SK-N-DZ (cell line): Measurements from ENCODE around the gene TXNIP. TPM values are rescaled to one million over a fixed set of nuclear protein-coding genes. Genes with fewer than 3 reads are reported as not detected.
"Not testable (repeated sequence)": the region's sequence is repeated elsewhere in the genome, so short reads cannot be mapped to it uniquely, and the experiment has no call there.

Experiments used
- DNase-seq: peaks from one replicate; pipeline ENCODE4 v3.0.0-alpha.2; 2015; ENCODE audit warnings: low spot score
- polyA plus RNA-seq, 2 experiments: library from polyadenylated mRNA; depleted of rRNA; stranded (reverse); fragments of >200 nt; gene quantifications; 2 replicates each; pipeline ENCODE4 v1.2.3, GENCODE V29; 2014

Gene TXNIP, protein sequence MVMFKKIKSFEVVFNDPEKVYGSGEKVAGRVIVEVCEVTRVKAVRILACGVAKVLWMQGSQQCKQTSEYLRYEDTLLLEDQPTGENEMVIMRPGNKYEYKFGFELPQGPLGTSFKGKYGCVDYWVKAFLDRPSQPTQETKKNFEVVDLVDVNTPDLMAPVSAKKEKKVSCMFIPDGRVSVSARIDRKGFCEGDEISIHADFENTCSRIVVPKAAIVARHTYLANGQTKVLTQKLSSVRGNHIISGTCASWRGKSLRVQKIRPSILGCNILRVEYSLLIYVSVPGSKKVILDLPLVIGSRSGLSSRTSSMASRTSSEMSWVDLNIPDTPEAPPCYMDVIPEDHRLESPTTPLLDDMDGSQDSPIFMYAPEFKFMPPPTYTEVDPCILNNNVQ
- 124 and 144 TPM in 2 replicates for polyA plus RNA-seq (2014; cell fraction: cytosol; rRNA removed)
- polyA plus RNA-seq (2014; cell fraction: nucleus; rRNA removed): 185 and 202 TPM in 2 replicates

DNA sequence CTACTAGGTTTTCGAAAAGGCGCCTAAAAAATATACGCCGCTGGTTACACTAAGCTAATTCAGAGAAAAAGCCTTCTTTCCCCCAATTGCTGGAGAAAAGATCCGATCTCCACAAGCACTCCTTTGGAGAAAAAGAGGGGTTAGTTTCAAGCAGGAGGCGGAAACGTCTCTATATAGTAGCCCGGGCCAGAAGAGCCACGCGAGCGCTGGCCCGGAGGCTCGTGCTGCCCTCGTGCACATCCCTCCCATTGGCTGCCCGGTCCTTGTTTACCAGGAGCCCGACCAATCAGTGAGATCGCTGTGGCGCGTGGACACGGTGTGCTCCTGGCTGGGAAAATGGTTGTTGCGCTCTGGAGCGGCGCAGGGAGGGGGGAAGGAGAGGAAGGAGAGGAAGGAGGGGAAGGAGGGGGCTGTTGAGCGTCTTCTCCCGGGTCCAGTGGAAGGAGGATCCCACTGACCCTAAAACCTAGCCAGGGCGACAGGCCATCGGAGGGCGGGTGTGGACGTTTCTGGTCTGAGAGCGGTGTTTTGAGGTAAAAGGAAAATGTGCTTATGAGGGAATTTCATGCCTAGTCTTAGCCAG is at the start of gene TXNIP:
TXNIP (minus strand) TSS at position 147 of the 583 bp plus-strand sequence. CDS start 313 bp downstream, outside the sequence.
- DNase-seq: peak; percentile 99

DNA sequence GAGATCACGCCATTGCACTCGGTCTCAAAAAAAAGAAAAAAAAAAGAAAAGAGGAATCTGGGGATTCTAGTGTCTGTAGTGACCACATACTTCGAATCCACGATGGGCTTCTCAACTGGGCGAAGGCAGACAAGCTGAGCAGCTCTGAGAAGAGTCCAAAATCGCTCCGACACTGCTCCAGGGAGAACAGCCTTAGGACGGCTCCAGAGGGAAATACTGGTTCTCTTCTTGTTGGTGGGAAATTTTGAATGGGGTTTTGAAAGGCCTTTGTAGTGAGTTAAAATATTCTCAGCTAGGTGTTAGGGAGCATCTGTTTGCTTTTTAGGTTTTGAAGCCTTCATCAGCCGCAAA is 43.4 kb upstream of the TXNIP start:
- DNase-seq: no peak

DNA sequence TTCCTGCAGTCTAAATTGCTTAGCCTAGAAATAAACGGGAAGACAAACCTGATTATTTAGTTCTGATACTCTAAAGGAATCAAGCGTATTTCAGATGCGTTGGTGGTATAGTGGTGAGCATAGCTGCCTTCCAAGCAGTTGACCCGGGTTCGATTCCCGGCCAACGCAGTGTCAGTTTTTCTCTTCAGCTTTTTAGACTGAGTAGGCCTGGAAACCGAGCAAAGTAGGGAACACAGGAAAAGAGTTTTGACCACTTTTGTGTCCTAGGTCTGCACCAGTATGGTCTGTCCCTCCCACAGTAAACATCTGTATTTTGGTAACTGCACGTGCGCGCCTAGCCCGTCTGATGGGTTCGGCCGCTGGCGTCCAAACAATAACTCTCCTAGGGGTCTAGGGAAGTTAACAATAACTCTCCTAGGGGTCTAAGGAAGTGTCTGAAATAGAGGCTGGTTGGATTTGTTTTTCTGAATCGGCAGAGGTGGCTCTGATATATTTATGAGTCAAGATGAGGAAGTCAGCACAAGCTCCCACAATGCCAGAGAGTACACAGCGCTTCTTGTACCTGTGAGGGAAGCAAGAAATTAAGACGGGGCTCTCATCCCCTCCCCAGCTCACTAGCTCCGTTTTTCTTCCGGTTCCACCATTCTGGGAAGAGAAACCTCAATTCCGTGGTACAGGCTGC is 40.7 kb upstream of the TXNIP start:
- DNase-seq: peak; percentile 95

DNA sequence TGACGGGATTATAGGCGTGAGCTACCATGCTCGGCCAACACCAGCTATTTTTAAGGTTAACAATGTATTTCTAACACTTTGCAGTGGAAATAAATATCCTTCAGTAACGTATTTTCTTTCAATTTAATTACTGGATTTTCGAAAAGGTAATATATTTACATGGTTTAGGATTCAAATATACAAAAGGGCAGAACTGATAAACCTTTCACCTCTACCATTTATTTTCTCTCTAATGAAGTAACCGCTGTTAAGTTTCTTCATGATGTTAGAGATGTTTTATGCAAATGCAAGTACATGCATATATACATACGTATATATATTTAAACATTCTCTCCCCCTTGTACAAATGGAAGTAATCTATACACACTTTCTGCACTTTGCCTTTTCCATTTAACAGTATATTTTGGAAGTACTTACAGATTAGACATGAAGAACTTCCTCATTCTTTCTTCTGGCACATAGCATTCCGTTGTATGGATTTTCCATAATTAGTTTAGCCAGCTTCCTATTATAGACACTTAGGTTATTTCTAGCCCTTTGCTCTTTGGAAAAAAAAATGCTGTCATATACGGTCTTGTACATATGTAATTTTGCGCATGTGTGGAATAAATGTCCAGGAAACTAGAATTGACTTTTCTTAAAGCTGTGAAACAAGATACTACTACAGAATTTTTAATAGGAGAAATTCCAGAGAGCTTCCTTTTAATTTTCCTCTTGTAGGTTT is 40.0 kb upstream of the TXNIP start:
- no peak for DNase-seq

DNA sequence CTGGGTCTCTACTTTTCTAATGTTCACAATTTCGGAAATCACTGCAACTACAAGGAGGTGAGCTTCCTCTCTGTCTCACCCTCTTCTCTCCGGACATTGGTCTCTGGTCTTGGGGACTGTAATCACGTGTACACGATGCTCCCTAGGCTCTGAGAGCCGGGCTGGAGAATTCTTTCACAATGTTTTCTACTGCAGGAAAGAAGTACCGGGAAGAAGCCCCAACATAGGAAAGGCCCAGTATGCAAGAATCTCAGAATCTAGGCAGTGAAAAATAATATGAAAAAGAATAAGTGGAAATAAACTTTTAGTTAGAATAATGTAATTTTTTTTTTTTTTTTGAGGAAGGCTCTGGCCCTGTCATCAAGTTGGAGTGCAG is 38.7 kb upstream of the TXNIP start:
- DNase-seq: peak; percentile 82

DNA sequence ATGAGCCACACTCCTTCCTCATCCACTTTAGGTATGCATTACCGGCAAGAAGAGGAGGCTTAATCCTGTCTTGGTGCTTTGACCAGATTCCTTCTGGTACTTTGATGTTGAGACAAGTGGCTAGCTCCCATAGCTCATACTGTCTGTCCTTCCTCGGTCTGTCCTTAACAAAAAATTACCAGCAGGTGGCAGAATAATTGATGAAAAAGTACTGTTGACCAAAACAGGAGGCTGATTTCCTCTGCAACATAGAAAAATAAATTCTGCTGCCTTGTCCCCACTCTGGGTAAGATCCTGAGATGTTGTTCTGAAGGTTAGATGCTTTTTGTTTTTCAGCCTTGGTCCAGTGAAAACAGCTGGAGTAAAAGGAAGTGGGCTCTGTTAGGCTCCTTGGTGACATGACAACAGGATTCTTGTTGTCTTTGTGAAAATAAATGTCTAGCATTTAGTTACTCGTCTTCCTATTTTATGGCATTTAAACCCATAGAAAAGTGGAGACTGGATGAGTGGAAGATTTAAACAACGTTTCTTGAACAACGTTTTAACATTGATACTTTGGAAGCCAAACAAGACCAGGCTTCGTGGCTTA is 36.3 kb upstream of the TXNIP start:
- peak; percentile 62 for DNase-seq

DNA sequence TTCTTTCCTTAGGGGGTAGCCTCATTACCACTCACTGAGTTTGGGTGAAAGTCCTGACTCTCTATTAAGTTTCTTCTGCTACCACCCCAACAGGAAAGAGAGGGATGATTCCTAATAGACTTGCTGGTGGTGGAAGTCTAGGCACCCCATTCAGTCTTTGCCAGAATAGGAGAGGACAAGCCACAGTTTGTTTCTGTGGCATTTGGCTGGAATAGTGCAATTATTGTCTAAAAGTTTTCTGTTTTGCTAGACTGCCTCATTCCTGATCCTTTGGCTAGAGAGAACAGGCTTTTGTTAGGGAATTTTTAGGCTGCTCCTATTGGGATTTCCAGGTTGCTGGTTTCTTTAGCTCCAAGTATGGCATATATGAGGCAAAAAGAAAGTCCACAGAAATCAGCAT is 35.1 kb upstream of the TXNIP start:
- DNase-seq: no peak

DNA sequence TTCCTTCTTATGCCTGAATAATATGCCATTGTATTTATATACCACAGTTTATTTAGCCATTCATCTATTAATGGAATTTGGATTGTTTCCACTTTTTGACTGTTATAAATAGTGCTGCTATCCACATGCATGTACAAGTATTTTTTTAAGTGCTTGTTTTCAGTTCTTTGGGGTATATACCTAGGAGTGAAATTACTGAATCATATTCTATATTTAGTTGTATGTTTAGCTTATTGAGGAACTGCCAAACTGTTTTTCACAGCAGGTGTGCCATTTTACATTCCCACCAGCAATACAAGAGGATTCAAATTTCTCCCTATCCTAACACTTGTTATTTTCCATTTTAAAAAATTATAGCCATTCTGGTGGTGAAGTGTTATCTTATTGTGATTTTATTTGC is 32.7 kb upstream of the TXNIP start:
- no peak for DNase-seq

DNA sequence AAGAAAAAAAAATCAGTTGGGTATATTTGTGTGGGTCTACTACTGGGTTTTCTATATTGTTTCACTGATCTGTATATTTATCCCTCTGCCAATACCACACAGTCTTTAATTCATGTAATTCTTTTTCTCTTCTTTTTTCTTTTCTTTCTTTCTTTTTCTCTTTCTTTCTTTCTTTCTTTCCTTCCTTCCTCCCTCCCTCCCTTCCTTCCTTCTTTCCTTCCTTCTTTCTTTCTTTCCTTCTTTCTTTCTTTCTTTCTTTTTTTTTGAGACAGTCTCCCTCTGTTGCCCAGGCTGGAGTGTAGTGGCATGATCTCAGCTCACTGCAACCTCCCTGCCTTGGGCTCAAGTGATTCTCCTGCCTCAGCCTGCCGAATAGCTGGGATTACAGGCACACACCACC is 30.3 kb upstream of the TXNIP start:
- DNase-seq: not testable (repeated sequence)

DNA sequence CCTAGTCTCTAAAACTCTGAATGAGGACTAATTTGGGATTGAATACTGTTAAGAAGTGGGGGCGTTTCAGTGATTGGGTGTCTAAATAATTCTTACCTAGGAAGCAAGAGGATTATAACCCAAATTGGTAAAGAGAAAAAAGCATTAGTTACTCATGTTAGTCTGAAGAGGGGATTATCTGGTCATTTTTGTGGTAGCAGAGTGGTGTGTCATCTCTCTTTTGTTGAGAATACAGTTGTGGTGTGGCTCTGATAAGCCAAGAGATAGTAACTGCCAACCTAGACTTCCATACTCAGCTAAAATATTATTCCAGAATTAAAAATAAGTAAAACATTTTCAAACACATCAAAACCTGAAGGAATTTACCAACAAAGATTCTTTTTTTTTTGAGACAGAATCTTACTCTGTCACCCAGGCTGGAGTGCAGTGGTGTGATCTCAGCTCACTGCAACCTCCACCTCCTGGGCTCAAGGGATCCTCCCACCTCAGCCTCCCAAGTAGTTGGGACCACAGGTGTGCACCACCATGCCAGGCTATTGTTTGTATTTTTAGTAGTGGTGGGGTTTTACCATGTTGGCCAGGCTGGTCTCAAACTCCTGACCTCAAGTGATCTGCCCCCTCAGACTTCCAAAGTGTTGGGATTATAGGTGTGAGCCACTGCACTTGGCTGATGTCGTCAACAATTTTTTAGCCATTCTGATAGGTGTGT is 29.6 kb upstream of the TXNIP start:
- DNase-seq: not testable (repeated sequence)

DNA sequence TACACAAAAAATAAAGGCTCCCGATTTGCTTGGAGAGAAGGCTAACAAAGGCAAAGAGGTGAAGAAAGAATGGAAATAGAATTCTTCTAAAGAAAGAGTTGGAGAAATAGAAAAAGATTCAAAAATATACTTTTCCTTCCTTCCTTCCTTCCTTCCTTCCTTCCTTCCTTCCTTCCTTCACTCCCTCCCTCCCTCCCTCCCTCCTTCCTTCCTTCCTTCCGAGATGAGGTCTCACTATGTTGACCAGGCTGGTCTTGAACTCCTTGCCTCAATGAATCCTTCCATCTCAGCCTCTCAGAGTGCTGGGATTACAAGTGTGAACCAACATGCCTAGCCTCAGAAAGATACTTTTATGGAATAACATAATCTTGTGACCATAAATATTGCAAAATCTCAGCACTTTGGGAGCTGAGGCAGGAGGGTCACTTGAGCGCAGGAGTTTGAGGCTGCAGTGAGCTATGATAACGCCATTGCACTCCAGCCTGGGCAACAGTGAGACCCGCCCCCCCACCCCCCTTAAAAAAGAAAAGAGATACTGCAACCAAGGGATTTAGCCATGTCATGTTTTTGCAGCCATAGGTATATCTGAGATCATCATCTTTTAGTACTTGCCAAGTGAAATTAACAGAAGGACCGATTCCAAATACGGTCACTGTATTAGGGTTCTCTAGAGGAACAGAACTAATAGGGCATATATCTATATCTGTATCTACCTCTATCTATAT is 26.2 kb upstream of the TXNIP start:
- no peak for DNase-seq

DNA sequence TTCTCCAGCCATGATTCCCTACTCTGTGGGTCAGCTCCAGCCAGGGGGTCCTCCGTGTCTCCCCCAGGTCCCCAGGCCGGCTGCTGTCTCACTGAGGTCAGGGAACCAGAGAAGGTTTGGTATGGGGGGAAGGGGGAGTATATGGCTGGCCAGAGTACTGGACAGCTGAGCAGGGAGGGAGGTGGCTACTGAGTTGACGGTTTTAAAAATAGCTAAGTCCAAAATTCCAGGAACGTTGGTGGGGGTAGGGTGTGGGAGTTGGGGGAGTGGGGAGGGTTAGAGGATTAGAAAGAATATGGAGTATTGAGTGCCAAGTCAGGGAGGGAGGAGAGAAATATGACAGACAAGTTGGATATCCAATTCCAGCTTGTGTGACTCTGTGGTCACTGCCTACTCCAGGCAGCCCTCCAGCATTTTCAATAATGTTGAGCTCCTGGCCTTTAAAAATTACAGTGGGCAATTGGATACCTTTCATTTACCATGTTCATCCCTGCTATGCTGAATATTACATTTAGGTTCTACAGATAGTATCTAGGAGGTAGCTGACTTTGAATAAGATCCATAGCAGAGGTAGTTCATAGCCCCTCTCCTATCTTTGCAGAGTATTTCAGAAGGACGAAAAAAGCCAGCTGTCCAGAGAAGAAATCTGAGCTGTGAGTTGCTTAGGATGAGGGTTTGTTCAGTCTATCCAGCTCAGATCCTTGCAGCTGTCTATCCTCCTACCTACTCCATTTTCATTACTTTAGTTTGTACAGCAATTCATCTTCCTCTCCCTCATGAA is 25.4 kb upstream of the TXNIP start, which contains the start of gene HJV:
HJV (minus strand) TSS at position 114 of the 781 bp plus-strand sequence. CDS start 1,504 bp downstream, outside the sequence.
- DNase-seq: no peak

DNA sequence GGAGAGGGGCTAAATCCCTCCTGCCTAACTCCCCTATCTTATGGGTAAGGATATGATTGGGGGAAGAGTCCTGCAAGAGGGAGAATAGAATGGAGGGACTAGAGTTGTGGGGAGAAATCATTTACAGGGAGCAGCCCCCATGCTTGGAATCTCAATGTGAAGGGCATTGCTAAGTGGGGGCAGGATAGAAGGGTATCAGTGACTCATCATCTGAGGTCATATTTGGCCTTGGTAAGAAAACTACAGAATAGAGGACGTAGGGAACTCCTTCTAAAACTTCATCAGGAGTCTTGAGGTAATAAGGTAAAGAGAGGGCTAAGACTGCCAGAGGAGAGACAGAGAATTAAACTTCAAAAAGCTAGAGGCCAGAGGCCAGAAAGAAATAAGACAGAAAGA is 24.7 kb upstream of the TXNIP start:
- no peak for DNase-seq

DNA sequence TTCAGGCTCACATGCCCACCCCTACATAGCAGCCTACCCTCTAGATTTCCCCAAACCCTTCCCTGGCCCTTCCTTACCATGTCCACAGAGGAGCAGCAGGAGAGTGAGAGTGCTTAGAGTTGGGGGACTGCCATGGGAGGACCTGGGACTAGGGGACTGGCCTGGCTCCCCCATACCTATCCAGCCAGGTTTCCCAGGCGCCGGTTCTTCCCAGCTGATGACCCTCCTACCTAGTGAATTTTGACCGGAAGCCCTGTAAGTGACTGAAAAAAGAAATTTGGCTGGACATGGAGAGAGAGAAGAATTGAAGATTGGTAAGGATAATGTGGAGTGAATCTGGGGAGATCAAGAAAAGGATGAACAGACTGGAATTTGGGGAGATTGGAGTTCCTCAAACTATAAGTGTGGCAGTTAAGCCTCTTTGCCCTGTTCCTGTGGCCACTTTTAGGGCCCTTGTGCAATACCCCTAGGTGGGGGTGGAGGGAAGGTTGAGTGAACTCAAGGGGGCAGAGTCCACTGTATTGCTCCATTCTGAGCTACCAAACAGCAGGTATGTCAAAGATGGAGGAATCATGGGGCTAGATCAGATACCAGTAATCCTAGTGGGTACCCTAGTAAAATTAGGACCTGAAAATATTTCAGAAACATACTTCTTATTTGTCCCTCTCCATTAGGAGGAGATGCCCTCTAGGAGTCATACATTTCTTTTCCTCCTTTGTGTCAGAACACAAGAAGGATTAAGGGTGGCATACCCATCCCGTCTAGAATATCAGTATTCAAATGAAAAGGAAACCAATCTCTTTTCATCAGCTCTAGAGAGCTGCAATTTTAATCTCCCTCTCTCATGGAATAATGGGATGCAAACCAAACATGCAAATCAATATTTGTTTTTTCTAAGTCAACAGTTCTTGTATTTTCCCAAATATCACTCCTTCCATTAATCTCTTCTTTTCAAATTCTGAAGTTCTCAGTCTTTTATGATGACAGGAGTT is 24.0 kb upstream of the TXNIP start:
- no peak for DNase-seq

DNA sequence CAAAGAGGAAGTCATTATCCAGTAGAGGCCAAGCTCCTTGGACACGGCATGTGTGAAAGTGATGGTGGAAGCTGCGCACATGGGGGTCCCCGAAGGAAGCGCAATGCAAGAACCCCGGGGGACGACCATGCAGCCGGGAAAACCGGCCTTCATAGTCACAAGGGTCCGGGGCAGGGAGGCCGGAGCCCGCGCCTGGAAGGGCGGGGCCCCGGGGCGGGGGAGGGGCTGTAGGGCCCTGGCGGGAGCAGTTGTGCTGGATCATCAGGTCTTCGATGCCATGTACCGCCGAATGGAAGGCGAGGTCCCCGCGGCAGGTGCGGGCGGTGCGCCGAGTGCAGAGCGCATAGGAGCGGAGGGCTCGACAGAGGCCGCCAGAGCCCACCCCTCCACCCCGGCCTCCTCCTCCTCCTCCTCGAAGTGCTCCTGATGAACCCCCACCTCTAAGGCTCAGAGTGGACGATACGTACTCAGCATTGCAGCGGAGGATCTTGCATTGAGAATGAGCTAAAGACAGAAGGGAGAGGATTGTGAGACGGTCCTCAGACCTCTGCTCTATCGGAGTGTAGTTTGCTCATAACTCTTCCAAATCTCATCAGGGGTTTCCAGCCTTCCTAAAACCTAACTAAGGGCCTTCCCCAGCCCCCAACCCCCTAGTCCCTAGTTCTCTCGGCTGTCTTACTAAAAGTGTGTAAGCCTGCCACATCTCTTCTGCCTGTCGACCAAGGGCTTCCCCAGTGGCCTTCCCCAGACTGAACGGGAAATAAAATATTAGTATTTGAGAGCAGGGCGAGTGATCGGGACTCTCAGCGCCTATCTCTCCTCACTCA is 23.1 kb upstream of the TXNIP start:
- no peak for DNase-seq

DNA sequence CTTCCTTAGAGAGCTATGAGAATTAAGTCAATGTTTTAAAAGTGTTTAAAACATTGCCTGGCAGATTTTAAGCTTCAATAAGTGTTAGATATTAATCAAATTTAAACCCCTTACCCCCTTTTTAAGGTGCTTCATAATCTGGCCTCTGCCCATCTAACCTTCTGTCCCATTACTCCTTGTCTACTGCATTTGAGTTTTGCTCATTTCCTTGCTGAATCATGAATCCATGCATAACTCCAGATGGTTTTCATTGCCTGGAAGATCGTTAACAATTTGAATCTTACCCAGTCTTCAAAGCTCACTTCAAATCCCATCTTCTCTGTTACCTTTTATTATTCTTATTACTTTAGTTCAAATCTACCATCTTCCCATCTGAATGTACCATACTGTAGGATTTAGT is 20.5 kb upstream of the TXNIP start:
- no peak for DNase-seq

DNA sequence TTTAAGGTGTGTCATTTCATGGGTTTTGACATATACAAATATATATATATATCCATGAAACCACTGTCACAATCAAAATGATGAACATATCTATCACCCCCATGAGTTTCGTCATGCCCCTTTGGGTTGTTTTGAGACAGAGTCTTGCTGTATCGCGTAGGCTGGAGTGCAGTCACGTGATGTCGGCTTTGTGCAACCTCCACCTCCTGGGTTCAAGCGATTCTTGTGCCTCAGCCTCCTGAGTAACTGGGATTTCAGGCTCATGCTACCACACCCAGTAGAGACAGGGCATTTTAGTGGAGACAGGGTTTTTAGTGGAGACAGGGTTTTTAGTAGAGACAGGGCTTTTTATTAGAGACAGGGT is 17.2 kb upstream of the TXNIP start:
- DNase-seq: no peak
